GM19193 (cell line): Measurements from ENCODE around the gene IDH1.

Source experiments
- POLR2A ChIP-seq: IDR thresholded peaks from 4 replicates; pipeline ENCODE4 v1.6.1; 2011; ENCODE audit not compliant: insufficient read depth, insufficient read length; ENCODE audit errors: extremely low read depth

Gene IDH1

GRCh38 chr2:208254871-208255556 is at the start of gene IDH1:
IDH1 (minus strand) TSS chr2:208255071; CDS start chr2:208251551, 3,520 bp downstream.
- peak; percentile 47 for TF ChIP-seq POLR2A

- no peak for TF ChIP-seq POLR2A
Observed at GRCh38 chr2:208304157-208304556, 49.3 kb upstream of the IDH1 start.

GRCh38 chr2:208300847-208301618 is 46.2 kb upstream of the IDH1 start:
- no peak for TF ChIP-seq POLR2A

GRCh38 chr2:208297961-208298360 is 43.1 kb upstream of the IDH1 start:
- no peak for TF ChIP-seq POLR2A

GRCh38 chr2:208296610-208297009 is 41.7 kb upstream of the IDH1 start:
- no peak for TF ChIP-seq POLR2A

- no peak for TF ChIP-seq POLR2A
Observed at GRCh38 chr2:208295834-208296233, 41.0 kb upstream of the IDH1 start.

DNA sequence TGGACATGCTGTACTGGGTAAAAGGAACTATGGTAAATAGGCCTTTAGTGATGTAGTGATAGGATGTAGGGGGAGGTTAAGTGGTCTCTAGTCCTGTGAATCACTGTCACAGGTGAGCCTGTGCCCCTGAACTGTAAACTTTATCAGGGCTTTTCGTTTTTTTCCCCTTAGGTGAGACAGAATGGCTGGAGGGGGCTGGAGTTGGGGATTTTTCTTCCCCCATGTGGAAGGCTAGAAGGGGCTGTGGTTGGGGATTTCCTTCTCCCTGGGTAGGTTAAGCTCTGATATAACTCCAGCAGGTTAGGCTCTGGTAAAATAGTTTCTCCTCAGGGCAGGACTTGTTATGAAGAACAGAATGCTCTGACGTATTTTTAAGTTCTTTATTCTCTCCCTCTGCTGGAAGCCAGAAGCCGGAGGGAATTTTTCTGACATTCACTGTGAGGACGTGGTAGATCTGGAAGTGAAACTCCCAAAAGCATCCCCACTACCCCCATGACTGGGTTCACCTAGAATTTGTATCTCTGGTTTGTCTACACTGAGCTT is 39.7 kb upstream of the IDH1 start:
- no peak for TF ChIP-seq POLR2A

DNA sequence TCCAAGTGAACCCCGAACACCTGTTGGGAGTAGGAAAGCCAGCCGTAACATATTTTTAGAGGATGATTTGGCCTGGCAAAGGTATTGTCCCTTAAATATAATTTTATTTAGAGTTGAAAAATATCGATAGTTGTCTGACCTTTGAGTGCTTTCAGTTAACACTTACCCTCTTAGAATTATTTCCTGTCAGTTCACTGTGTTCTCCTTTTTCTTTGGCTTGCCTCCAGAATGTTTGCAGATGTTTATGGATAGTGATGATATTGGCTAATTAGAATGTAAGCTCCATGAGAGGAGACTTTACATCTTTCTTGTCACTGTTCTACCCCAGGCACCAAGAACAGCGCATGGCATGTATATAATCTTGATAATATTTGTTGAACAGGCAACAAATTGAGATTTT is 31.0 kb upstream of the IDH1 start:
- TF ChIP-seq POLR2A, result no peak

- no peak for TF ChIP-seq POLR2A
Observed at GRCh38 chr2:208280933-208281332, 26.1 kb upstream of the IDH1 start.

GRCh38 chr2:208280234-208280633 is 25.4 kb upstream of the IDH1 start:
- no peak for TF ChIP-seq POLR2A

- TF ChIP-seq POLR2A, result no peak
Observed at GRCh38 chr2:208279236-208279635, 24.4 kb upstream of the IDH1 start.

- TF ChIP-seq POLR2A, result no peak
Observed at GRCh38 chr2:208278549-208278948, 23.7 kb upstream of the IDH1 start.

DNA sequence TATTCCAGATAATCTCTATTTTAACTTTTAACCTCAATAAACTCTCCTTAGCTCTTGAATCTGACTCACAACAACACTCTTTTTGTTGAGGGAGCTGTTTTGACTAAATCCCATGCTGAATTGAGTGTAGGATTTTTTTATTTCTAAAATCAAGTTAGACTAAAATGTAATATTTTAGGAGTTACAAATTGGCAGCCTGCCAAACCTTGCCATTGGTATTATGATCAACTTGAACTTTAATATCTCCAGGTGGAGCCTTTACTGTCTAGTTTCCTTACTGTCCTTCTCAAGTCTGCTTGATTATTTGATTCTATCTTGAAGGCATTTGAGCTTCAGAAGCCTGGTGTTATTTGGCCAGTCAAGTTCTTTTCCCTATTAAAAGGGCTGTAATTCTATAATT is 19.9 kb upstream of the IDH1 start:
- TF ChIP-seq POLR2A, result no peak

DNA sequence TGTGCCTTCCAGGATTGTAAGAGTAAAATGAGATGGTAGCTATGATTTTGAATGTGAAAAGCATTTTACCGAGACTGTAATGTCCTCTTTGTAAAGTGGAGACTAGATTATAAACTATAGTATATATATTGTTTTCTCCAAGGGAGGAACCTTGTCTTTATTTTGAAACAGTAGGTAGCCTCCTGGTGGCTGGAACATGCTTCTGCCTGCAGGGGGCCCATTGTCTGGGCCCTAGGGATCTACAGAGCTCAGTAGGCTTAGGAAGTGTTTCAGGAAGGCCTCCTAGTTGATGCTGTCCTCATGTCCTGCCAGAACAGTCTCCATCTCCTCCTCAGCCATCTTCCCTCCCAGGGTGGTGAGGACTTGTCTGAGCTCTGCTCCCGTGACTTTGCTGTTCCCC is 14.2 kb upstream of the IDH1 start:
- TF ChIP-seq POLR2A, result no peak

GRCh38 chr2:208268156-208268952 is 13.5 kb upstream of the IDH1 start:
- no peak for TF ChIP-seq POLR2A

DNA sequence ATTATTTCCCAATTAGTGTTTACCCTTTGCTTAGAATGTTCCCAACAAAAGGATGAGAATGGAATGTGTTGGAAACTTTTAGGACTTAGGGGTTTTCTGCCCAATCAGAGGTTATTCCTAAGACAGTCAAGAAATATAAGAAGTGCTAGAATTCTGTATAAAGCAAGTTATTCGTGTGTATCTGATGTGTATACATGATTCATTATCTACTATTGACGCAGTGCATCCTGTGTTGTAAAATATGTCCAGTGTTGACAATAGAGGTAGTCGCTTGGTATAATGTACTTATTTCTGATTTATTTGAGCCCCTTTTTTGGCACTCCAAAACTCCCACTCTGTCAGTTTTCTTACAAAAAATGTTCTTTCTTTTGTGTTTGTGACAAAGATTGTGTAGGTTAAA is 12.1 kb upstream of the IDH1 start:
- TF ChIP-seq POLR2A, result no peak

DNA sequence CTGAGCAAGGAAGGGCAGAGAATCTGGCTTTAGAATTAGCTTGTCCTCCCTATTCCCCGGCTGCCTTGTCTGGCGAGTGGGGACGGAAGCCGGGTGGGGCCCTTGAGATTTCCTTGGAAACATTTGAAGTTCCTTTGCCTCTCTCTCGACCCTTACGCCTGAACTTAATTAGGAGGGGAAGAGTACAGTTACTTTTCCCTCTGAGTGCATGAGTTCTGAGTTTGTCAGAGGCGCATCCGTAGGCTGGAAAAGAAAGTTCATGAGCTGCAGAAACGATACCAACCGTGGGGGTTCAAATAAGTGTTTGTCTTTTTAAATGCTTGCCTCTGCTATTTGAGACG is 11.7 kb upstream of the IDH1 start:
- TF ChIP-seq POLR2A, result no peak
